HG03565 (cell line): ENCODE results near the gene WDR1.

Experiments
- ATAC-seq: cut with Tn5 transposase; IDR thresholded peaks from one replicate; pipeline ENCODE4 v1.9.1; 2021; ENCODE audit warnings: mild to moderate bottlenecking, moderate library complexity; ENCODE audit not compliant: unreplicated experiment

WDR1 gene

GRCh38 chr4:10074767-10075105, 41.9 kb downstream of the WDR1 start:
- no peak for ATAC-seq

- no peak for ATAC-seq
Observed at GRCh38 chr4:10074076-10074766, 42.4 kb downstream of the WDR1 start.

- ATAC-seq = no peak
Observed at GRCh38 chr4:10072420-10073017, 44.1 kb downstream of the WDR1 start.

- ATAC-seq = no peak
Observed at GRCh38 chr4:10069075-10069642, 47.4 kb downstream of the WDR1 start.

DNA sequence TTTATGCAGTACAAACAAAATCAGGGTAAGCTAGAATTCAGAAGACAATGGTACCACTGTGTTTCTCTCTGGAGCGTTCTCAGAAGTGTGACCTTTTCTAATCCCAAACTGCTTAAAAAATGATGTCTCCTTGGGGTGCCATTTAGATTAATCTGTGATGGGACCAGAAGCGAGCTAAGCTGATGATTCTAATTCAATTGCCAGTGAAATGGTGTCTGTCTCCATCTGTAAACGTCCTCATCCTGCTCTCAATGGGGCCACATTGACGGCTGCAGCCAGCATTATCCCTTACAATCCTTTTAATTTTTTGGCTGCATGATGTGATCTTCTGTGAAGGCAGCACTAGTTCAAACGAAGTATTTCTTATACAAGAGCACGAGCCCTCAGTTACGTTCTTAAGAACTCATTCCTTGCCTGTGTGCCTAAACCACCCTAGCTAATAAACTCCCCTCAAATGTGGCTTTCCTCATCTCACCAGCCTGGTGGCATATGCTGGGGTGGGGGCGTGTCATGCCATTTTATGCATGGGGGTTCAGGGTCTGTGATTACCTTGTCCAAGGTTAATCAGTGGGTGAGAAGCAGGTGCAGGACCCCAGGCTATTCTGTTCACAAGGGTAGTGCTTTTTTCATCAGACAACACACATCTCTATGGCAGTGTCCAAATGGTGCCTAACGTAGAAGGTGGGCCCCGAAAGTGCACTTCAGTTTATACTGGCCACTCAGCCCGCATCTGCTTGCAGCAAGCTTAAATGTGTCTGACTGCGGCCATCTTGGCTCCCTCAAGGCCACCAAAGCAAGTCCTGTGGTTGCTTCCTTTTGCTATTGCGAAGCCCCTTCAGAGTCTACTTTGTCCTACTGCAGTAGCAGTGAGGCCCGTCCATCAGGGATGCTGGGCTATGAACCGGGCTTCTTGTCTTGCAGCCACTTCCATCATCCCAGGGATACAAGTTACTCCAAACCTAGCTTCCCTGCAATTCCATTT, 49.6 kb downstream of the WDR1 start:
- ATAC-seq = no peak

- no peak for ATAC-seq
Observed at GRCh38 chr4:10066206-10066605, 50.4 kb downstream of the WDR1 start.

GRCh38 chr4:10063544-10064300, 52.9 kb downstream of the WDR1 start:
- ATAC-seq = no peak

DNA sequence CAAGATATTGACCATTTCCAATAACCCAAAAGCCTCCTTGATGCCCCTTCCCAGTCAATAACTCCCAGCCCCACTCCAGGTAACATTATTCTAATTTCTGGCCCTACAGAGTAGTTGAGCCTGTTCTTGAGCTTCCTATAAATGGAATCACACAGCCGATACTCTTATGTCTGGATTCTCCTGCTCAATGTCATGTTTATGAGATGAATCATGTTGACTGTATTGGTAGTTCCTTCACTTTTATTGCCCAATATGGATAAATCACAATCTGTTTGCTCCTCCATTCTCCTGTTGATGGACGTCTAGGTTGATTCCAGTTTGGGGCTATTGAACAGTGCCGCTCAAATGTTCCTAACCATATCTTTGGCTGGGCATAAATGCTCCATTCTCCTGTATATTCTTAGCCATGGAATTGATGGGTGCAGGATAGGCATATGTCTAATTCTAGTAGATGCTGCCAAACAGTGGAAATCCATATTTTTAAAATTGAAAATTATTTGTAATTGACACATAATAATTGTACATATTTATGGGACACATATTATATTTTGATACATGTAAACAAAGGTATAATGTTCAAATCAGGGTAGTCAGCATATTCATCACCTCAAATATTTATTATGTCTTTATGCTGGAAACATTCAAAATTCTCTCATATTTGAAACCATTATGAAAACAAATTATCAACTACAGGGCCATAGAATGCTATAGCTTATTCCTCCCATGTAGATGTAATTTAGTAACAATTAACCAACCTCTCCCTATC, 54.8 kb downstream of the WDR1 start:
- no peak for ATAC-seq

GRCh38 chr4:10058371-10058770, 58.2 kb downstream of the WDR1 start:
- no peak for ATAC-seq

GRCh38 chr4:10057023-10057395, 59.6 kb downstream of the WDR1 start:
- no peak for ATAC-seq

- no peak for ATAC-seq
Observed at GRCh38 chr4:10056334-10057022, 60.1 kb downstream of the WDR1 start.

GRCh38 chr4:10055871-10056270, 60.7 kb downstream of the WDR1 start:
- no peak for ATAC-seq

DNA sequence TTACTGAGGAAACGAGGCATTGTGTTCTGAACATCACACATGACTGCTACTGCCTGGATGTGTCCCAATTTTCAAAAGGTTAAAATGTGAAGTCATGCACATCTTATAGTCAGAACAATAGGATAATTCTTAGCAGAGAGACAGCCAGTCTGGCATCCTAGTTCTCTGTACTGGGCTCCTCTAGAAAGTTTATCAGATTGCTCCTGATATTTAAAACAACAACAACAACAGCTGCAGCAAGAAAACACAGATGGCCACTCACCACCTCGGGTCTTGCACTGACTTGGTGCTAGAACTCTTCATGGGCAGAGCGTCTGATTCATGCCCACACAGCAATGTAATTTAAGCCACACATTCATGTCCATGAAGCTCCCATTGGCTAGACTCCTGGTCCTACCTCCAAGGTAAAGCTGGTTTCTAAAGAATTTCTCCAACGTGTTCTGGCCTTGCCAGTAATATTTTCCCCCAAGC, 62.0 kb downstream of the WDR1 start:
- no peak for ATAC-seq

GRCh38 chr4:10053635-10054453, 62.8 kb downstream of the WDR1 start:
- no peak for ATAC-seq

DNA sequence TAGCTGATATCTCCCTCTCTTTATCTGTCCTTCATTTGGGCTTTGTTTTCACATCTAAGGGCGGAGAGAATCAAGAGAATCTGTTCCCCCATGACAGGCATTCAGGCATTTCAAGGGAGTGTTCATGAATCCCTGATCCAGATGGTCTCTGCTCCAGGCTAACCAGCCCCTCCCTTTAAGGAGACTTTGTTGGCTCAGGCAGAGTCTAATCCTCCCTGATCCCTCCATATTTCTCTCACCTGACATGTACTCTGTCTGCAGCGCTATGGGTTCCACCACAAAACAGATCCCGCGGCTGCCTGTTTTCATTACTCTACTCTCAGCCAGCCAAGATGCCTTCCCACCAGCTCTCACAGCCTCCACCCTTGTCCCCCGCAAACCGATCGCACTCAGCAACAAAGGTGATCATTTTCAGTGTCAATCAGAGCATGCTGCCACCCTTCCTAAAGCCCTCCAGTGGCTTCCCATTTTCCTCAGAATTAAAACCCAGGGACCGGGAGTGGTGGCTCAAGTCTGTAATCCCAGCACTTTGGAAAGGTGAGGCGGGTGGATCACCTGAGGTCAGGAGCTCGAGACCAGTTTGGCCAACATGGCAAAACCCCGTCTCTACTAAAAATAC, 65.0 kb downstream of the WDR1 start:
- no peak for ATAC-seq

- ATAC-seq = no peak
Observed at GRCh38 chr4:10050721-10051120, 65.9 kb downstream of the WDR1 start.

DNA sequence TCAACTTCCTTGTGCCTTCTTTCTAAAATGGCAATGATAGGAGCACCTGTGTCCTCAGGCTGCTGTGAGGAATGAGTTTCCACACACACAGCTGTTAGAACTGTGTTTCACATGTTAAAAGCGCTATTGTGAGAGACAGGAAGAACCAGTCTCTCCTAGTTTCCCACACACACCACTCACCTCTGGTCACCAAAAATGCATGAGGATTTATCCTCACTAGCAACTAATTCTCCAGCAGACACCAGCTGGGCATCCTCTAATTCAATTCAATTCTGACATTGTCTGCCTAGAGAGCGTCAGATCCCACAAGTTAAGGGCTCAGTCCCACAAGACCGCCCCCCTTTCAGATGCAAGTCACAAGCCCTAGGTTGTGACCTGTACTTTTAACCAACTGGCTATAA, 66.3 kb downstream of the WDR1 start:
- no peak for ATAC-seq
